NCI-H226 (cell line): ENCODE results near the gene EEA1.
A peak's percentile ranks its signal among the peaks of the same experiment; 100 is the strongest.
"Not testable (repeated sequence)": the region's sequence is repeated elsewhere in the genome, so short reads cannot be mapped to it uniquely, and the experiment has no call there.

Source experiments
- DNase-seq: peaks from one replicate; pipeline ENCODE4 v3.0.0-alpha.2; 2015

The EEA1 gene

DNA sequence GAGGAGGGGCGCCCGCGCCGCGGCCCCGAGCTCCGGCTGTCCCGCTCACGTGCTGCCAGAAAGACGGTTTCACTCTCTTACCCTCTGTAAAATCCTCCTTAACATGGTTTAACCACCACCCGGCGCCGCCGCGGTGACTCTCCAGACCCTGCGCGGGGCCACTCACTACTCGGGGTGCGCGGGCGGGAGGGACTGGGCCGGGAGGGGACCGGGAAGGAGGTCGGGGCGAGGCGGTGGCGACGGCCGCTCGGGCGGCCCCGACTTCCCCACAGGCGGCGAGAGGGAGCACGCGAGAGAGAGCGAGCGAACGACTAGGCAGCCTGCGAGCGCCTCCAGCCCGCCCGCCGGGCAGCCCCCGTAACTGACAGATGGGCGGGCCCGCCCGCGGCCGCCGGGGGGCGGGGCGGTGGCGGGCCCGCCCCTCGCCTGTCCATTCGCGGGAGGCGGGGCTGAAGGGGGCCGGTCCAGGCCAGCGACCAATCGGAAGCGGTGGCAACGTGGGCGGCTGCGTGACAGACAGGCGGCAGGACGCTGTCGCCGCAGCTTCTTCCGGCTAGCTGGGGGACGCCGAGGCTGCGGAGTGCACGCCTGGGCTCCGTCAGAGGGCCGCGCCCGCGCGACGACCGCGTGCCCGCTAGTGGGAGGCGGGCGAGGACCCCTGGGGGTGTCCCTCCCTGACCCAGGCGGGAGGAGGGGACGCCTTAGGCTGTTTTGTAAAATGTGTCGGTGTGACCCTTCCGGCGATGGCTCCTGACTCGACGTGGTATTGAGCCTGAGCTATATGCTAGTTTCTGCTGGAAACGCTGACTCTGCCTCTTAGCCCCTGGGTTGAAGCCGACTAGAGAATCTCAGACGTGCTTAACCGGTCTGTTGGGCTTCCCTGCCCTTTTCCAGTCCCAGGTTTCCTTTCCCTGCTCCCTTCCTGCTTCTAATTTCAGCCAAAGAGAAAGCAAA is at the start of gene EEA1:
Gene EEA1, minus strand, starts transcription at position 334 of the 954 bp plus-strand sequence. Its CDS starts 229 bp downstream, at position 105.
- DNase-seq, result peak; percentile 86

DNA sequence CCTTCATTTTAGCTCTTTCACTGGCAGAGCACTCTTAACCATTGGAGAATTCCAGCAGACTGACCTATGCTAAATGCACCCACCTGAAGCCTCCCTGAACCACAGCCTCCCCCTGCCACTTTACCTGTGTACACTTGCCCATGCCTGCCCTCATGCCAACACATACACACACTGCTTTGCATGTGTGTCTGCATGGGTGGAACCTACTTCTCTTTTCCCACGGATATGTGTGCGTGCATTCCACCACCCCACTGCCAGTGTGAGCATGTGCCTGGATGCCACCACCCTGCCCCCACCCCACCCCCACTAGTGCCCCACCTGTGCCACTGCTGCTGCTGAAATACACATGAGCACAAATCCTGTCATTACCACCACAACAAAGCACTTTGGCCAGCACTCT is 49.5 kb upstream of the EEA1 start:
- DNase-seq, result no peak

DNA sequence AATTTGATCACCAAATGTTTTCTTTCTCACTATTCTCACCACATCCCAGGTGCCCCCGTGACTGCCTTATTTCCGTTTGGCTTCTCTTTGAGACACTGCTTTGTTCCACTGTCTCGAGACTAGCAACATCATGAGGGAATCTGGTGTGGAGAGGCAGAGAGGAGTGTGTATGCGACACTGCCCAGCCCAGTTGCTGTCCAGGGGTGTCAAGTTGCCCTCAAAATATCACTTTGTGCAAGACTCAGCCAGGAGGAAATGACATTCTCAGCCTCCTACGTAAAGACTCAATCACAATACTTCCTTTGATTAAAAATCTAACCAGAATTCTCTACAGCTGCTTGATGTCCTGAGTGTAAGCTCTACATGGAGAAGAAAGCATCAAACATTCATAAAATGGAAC is 48.2 kb upstream of the EEA1 start:
- DNase-seq, result no peak

DNA sequence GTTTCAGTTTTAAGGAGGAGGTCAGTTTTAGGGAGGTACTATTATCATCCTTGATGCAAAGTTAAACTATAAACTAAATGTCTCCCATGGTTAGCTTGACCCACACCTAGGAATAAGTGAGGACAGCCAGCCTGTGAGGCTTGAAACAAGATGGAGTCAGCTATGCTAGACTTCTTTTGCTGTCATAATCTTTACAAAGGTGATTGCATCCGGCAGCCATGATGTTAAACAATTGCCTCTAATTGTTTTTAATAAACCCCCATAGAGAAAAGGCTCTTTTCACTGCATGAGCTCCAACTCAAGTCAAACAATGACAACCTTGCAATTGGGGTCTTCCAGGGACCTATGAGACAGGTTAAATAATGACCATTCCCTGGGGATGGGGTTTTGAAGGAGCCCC is 45.7 kb upstream of the EEA1 start:
- no peak for DNase-seq

DNA sequence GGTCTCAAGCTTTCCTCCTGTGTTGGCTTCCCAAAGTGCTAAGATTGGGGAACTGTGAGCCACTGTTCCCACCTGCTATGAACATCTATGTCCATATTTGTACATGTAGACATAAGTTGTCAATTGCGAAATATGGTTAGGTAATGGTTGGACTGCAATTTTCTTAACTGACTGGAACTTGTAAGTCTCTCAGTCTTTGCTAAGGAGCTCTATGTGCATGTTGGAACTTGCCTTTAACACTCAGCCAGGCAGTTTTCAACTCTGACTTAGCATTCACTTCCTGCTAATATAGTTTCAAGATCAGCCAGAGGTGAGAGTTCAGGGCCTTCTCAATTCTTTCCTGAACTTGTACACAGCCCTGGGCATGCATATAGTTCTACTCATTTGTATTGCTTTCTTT is 44.5 kb upstream of the EEA1 start:
- peak; percentile 72 for DNase-seq

DNA sequence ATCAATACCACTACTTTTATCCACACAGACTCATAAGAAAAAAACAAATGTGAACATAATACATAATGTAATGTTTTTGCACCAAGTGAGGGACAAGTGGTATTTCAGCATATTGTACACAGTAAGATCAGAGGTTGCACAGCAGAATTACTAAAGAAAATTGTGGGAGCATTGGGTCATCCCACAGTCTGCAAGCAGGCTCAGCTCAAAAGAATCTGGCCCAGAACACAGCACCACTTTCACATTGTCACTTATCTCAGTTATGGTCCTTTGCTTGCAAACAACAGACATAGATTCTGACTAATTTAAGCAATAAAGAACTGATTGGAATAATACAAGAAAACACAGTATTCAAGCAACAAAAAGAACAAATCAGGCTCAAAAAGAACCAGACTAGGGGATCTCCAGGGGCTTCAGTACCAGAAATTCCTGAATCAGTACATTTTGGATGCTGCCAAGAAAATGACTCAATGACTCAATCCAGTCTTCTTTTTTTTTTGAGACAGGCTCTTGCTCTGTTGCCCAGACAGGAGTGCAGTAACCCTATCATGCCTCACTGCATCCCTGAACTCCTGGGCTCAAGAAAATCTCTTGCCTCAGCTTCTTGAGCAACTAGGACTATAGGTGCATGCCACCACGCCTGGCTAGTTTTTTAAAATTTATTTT is 42.9 kb upstream of the EEA1 start:
- peak; percentile 53 for DNase-seq

DNA sequence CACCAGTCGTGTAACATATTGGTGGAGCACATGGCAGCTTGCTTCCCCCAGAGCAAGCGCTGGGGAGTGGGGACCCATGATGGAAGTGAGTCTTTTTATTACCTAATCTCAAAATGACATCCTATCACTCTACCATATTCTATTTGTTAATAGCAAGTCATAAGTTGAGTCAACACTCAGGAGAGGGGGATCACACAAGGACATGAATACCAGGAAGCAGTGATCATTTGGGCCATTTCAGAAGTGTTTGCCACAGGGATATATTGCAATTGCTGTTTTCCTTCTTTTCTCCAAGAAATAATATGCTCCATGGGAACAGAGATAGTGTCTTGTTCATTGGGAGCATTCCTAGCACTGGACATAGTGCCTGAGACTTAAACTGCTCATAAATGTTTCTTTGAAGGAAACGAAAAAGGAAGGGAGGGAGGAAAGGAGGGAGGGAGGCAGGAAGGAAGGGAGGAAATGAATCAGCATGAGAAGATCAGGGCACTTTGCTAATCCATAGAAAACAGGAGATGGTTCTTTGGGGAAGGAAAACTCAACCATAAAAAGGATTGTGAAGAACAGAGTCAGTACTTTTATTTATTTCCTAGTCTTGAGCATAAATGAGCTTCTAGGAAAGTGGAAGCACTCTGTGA is 39.2 kb upstream of the EEA1 start:
- no peak for DNase-seq

DNA sequence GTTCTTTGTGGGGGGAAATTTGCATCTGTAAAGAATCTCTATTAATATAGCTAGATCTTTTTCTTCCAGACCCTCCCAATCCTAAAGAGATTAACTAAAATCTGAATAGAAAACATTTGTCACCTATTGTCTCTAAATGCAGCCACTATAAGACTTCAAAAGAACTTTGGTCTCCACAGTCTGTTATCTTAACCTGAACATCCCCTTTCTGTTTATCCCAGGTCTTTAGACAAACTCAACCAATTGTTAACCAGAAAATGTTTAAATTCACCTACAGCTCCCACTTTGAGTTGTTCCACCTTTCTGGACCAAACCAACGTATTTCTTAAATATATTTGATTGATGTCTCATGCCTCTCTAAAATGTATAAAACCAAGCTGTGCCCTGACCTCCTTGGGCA is 35.3 kb upstream of the EEA1 start:
- not testable (repeated sequence) for DNase-seq

DNA sequence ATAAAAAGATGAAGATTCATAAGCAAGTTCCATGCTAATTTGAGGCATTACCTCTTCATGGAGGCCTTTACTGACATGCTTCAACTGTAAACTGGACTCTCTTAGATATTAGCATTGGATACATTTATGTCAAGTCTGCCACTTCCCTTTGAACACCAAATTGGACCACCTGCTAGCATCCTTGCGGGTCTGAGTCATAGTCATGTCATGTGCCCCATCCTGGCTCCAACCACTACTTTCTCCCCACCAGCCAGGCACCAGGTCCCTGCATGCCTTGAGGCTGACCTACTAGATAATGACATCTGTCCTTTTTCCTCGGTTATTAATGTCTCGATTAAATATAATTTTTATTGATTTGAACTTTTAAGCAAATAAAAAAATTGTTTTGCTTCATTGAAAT is 32.9 kb upstream of the EEA1 start:
- peak; percentile 21 for DNase-seq

DNA sequence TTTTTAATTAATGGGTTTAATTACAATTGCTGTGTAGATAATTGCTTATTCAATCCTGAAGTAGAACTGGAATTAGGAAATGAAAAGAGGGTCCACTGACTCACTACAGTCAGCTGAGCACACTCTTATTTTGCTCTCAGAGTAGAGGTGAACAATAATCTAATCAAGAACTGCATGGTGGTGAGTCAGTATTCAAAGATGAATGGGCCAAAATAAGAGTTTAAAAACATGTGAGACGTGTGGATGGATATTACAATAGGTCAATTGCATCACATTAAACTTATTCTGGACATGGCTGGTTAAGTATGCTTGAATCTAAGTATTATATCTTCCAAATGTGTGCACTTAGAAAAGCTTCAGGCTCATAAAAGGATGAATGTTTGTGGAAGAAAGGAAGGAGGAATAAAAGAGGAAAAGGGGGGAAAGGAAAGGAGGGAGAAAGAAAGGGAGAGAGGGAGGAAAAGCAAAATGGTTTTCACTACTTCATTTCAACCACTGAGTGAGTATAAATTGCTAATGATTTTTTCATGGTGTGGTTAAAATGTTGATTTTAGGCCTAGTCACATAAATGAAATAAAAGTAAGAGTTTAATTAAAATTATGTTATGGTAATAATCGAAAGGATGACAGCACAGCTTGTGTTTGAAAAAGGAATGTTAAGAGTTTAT is 27.0 kb upstream of the EEA1 start:
- DNase-seq, result peak; percentile 79

DNA sequence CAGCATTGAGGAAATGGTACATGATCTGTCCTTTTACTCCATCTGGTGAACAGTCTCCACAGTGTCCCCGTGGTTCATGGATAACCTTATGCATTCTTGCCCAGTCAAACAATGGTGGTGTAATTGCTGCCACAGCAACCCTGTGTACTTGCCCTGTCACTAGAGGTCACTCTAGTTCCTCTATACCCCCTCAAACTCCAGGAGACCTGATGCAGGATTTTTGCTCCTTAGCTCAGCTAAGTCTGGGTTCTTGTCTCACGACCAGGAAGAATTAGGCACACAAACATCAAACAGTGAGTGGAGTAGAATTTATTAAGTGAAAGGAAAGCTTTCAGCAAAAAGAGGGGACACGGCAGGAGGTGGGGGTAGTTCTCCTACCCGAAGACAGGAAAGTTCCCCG is 24.7 kb upstream of the EEA1 start:
- no peak for DNase-seq

DNA sequence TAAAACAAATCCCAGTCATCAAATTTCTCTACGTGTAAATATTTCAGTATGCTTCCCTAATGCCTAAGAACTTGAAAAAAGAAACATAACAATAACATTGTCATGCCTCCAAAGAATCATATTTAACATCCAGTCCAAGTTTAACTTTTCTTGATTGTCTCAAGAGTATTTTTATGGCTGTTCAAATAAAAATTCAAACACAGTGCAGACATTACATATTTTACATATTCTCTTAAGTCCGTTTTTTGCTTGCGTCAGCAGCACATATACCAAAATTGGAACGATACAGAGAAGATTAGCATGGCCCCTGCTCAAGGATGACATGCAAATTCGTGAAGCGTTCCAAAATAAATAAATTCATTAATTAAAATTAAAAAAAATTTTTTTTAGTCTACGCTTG is 23.3 kb upstream of the EEA1 start:
- no peak for DNase-seq

DNA sequence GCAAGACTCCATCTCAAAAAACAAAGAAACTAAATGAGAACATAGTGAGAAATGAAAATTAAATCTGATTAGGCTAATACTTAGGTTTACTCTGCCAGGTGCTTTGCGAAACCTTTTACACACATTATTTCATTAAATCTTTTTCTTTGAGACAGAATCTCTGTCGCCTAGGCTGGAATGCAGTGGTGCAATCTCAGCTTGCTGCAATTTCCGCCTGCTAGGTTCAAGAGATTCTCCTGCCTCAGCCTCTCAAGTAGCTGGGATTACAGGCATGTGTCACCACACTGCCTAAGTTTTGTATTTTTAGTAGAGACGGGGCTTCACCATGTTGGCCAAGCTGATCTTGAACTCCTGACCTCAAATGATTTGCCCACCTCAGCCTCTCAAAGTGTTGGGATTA is 21.9 kb upstream of the EEA1 start:
- no peak for DNase-seq

DNA sequence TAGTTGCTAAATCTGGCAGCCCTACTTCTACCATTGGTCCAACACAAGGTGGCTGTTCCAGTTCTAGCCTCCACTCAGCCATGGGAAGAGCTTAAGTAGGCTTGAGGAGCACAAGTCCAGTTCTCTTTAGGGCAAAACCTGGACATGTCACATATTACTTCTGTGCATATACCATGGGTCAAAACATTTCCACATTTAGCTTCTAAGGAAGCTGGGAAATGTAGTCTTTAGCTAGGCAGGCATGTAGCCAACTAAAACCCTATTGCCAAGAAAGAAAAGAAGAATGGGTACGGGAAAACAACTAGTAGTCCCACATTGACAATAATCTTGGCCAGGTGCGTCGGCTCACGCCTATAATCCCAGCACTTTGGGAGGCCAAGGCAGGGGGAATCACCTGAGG is 20.9 kb upstream of the EEA1 start:
- no peak for DNase-seq

DNA sequence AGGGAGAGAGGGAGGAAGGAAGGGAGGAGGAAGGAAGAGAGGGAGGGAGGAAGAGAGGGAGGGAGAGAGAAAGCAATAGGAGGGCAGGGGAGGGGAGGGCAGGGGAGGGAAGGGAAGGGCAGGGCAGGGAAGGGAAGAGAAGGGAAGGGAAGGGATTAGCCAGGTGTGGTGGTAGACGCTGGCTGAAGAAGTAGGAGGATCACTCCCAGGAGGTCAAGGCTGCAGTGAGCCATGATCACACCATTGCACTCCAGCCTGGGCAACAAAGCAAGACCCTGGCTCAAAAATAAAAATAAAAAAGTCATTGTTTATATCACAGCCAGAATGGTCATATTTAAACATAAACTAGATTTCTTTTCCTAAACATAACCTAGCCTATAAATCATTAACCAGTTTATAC is 20.4 kb upstream of the EEA1 start:
- no peak for DNase-seq

DNA sequence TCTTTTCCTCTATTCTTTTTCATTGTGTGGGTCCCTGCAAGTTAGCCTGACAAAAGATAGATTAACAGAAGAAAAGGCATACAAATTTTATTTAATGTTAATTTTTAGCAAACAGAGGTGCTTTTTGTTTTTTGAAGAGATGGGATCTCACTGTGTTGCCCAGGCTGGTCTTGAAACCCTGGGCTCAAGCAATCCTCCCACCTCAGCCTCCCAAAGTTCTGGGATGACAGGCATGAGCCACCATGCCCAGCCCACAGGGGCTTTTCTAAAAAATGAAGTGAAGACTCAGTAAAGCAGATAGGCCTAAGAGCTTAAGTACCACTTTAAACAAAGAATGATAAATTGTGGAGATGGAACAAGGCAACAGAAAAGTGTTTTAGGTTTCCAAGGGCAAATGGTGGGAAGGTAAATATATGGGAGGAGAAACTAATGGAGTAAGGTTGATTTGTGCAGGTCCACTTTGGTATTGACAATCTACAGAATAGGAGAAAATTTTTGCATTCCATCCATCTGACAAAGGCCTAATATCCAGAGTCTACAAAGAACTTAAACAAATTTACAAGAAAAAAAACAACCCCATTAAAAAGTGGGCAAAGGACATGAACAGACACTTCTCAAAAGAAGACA is 18.6 kb upstream of the EEA1 start:
- no peak for DNase-seq

DNA sequence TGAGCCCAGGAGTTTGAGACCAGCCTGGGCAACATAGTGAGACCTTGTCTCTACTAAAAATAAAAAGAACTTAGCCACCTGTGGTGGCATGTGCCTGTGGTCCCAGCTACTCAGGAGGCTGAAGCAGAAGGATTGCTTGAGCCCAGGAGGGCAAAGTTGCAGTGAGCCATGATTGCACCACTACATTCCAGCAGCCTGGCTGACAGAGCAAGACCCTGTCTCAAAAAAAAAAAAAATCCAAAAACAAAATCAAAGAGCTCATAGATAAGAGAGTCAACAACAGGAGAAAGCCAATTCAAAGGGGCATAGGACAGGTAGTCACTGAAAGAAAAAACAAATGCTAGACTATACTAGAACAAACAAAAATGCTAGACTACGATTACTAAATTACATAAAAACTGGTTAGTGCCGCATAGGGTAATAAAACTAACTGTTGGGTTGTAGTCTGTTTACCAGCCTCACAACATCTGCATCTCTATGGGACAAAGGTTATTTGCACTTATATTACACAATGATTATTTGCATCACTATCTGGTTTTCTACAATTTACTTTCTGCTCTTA is 16.6 kb upstream of the EEA1 start:
- no peak for DNase-seq

DNA sequence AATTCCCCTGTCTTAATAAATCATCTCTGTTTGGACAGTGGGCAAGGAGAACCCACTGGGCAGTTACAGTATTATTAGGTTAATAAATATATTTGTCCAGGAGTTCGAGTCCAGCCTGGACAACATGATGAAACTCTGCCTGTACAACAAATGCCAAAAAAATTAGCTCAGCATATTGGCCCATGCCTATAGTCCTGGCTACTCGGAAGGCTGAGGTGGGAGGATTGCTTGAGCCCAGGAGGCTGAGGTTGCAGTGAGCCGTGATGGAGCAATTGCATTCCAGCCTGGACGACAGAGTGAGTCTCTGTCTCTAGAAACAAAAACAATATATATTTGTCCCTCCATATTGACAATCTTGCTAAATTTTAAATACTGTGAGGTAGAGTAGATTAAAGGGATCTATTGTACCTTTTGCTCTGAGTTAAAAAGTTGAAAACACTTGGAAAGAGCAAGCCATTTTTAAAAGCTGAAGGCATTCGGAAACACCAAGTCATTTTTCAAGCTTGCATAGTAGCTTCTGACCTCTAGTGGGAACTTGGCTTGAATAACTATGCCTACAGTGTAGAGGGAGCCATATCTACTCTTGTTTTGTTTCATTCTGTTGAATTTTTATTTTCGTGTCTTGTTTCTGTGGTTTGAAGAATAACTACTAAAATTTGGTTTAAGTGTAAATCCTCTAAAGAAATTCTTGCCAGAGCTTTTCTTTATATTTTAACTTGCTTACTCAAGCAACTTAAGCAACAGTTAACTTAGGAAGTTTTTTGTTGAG is 14.6 kb upstream of the EEA1 start:
- peak; percentile 85 for DNase-seq

DNA sequence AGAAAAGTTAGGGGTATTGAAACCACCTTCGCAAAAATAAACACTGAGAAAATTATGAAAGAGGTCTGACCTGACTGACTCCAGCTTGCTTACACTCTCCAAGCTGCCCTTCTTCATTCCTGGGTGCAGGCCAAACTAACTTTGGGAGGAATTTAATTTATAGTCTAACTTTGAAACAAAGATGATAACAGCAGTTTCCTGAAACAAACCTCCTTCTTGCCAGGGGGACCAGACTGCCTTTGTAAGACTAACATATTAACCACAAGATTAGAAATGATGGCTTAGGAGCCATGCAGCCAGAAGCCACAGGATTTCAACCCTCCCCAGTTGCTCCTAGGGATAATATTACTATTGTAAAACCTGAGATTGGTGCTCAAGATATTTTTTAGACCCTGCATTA is 13.8 kb upstream of the EEA1 start:
- peak; percentile 93 for DNase-seq

DNA sequence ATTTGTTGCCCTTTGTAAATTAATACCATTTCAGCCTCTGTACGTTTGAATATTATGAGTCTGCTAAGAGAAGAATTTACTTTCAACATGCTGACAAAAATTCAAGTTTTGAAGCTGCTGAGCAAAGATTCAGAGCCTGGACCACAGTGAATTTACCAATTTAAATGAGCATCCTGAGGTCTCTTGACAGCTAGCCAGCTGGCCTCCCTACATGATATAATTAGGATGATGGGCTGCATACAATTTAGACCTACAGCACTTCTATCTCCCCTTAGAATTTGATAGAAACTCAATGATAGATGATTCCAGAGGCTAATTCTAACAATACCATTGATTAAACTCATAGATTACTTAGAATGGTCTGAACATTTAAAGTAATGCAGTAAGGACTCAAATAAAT is 10.0 kb upstream of the EEA1 start:
- no peak for DNase-seq

DNA sequence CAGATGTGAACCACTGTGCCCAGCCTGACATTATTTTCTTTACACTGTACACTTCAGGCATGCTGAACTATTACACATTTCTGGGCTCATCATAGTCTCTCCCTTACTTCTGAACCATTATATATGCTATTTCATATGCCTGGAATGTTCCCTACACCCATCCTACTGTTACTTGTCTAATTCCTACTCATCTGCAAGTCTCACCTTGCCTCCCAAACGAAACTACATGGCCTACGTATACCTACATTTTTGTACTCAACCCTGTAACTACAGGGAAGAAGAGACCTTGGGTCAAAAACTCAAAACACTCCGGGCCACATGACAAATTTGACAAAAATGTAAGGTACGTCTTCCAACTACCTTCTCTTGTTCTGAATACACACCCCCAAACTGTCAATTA is 9.5 kb upstream of the EEA1 start:
- DNase-seq, result no peak

DNA sequence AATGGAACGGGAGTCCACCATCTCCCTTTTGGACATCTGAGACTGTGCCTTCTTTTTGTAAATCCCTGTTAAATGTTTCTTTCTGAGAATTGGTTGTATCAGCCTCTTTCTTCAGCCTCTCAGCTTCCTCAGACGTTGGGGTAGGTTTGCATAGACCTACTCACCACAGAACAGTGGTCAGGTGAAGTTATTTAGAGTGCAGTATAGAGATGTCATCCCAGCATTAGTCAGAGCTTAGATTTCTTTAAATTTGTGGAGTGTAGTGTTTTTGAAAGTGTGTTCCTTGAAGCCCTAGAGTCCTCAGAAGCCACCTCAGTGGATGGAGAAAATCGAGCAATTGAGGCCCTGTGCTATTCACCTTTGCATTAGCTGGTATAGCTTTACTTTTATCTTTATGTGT is 8.9 kb upstream of the EEA1 start:
- DNase-seq, result no peak
